SK-N-MC (cell line): ENCODE measurements around the gene ESPNL.

Experiments
- EZH2 ChIP-seq: fragments of 200-600 bp; sonication (generic); IDR thresholded peaks from one replicate; pipeline ENCODE4 v1.6.1; 2017; ENCODE audit warnings: antibody characterized with exemption
- FOXP2 ChIP-seq: optimal IDR thresholded peaks from 2 replicates; pipeline ENCODE3; 2011; ENCODE audit warnings: mild to moderate bottlenecking, moderate library complexity; ENCODE audit not compliant: insufficient read depth; ENCODE audit errors: extremely low read length, control extremely low read depth
- POLR2AphosphoS5 ChIP-seq: IDR thresholded peaks from 2 replicates; pipeline ENCODE4 v1.6.1; 2012; ENCODE audit warnings: mild to moderate bottlenecking, low read depth, low read length, borderline replicate concordance

- no peak for TF ChIP-seq POLR2AphosphoS5
- no peak for TF ChIP-seq EZH2
- TF ChIP-seq FOXP2 = no peak
Observed at GRCh38 chr2:238119756-238120462, 19.8 kb downstream of the ESPNL start.
